GM23248 (cell line): ENCODE measurements around the gene CST4.
"Not testable (repeated sequence)": the region's sequence is repeated elsewhere in the genome, so short reads cannot be mapped to it uniquely, and the experiment has no call there.

Experiments used
- EZH2 ChIP-seq: fragments of 200-600 bp; sonication (generic); IDR thresholded peaks from 2 replicates; pipeline ENCODE4 v1.6.1; 2018; ENCODE audit warnings: antibody characterized with exemption, mild to moderate bottlenecking; ENCODE audit not compliant: insufficient read depth, poor library complexity, severe bottlenecking
- EZH2phosphoT487 ChIP-seq: fragments of 200-600 bp; sonication (generic); IDR thresholded peaks from 2 replicates; pipeline ENCODE4 v1.6.1; 2018; ENCODE audit warnings: antibody characterized with exemption, moderate library complexity, mild to moderate bottlenecking, low read depth; ENCODE audit not compliant: insufficient read depth

DNA sequence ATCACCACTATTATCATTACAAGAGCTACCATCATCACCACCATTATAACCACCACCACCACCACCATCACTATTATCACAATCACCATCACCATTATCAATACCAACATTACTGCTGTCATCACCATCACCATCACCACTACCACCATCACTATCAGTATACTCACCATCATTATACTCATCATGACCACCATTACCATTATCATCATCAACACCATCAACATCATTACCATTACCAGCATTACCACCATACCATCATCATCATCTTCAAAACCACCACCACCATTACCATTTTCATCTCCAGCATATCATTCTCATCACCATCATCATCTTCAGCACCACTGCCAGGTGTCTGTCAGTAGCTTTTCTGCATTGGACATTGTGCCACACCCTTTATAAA lies 22.9 kb upstream of the CST4 start:
- not testable (repeated sequence) for TF ChIP-seq EZH2, EZH2phosphoT487
